HG03108 (cell line): ENCODE results near the gene CFB.
A peak's percentile ranks its signal among the peaks of the same experiment; 100 is the strongest.
"Not testable (repeated sequence)": the region's sequence is repeated elsewhere in the genome, so short reads cannot be mapped to it uniquely, and the experiment has no call there.

Experiments used
- ATAC-seq: cut with Tn5 transposase; IDR thresholded peaks from one replicate; pipeline ENCODE4 v1.9.1; 2021; ENCODE audit warnings: moderate library complexity; ENCODE audit not compliant: unreplicated experiment

CFB gene

GRCh38 chr6:31945507-31946369 lies at the start of gene CFB:
TSS of gene CFB (plus strand) at chr6:31946095. CDS start at chr6:31946222, 127 bp downstream.
- ATAC-seq, result no peak

GRCh38 chr6:31896493-31896855 lies 49.4 kb upstream of the CFB start:
- no peak for ATAC-seq

- no peak for ATAC-seq
Measured at GRCh38 chr6:31896856-31897611, 48.9 kb upstream of the CFB start.

- ATAC-seq, result peak; percentile 42
Measured at GRCh38 chr6:31897612-31898382, 48.1 kb upstream of the CFB start, which contains the start of gene EHMT2. TSS of gene EHMT2 (minus strand) at chr6:31897698. CDS start at chr6:31897677, 21 bp downstream.

- ATAC-seq, result no peak
Measured at GRCh38 chr6:31898383-31899011, 47.4 kb upstream of the CFB start.

GRCh38 chr6:31899215-31899614 lies 46.7 kb upstream of the CFB start:
- no peak for ATAC-seq

- ATAC-seq, result no peak
Measured at GRCh38 chr6:31899882-31900722, 45.8 kb upstream of the CFB start.

- no peak for ATAC-seq
Measured at GRCh38 chr6:31900917-31901414, 44.9 kb upstream of the CFB start.

- no peak for ATAC-seq
Measured at GRCh38 chr6:31901415-31901952, 44.4 kb upstream of the CFB start.

GRCh38 chr6:31901953-31902643 lies 43.8 kb upstream of the CFB start, which contains the start of gene ZBTB12:
TSS of gene ZBTB12 (minus strand) at chr6:31902086. CDS start at chr6:31901305, 781 bp downstream.
- peak; percentile 47 for ATAC-seq

- ATAC-seq, result no peak
Measured at GRCh38 chr6:31903957-31904356, 41.9 kb upstream of the CFB start.

GRCh38 chr6:31905041-31905440 lies 40.9 kb upstream of the CFB start:
- ATAC-seq, result no peak

GRCh38 chr6:31906122-31906521 lies 39.8 kb upstream of the CFB start:
- no peak for ATAC-seq

GRCh38 chr6:31906727-31907126 lies 39.2 kb upstream of the CFB start:
- ATAC-seq, result not testable (repeated sequence)

- no peak for ATAC-seq
Measured at GRCh38 chr6:31907158-31907813, 38.6 kb upstream of the CFB start.

- ATAC-seq, result not testable (repeated sequence)
Measured at GRCh38 chr6:31908255-31908654, 37.6 kb upstream of the CFB start.

GRCh38 chr6:31908791-31909190 lies 37.1 kb upstream of the CFB start:
- ATAC-seq, result peak; percentile 81

- ATAC-seq, result not testable (repeated sequence)
Measured at GRCh38 chr6:31909298-31909697, 36.6 kb upstream of the CFB start.
